Activated CD4-positive, alpha-beta T cell treated with anti-CD3 and anti-CD28 coated beads for 36 hours (primary cell): ENCODE data around the gene TMEM51. TPM values are rescaled to one million over a fixed set of nuclear protein-coding genes. Genes with fewer than 3 reads are reported as not detected.

Source experiments
- ATAC-seq: fragments of 200-7000 bp; cut with Tn5 transposase; one replicate; pipeline ENCODE4 v1.10.0; 2021; ENCODE audit warnings: mild to moderate bottlenecking, moderate library complexity
- CTCF ChIA-PET: fragments of 350-600 bp; sonication (Branson Sonifier 250); formaldehyde crosslinking; loops from one replicate; lab custom pipeline; 2021; ENCODE audit warnings: antibody characterized with exemption; lab: Charles Lee
- POLR2A ChIA-PET: fragments of 350-600 bp; sonication (Branson Sonifier 250); formaldehyde crosslinking; loops from one replicate; lab custom pipeline; 2021; ENCODE audit warnings: antibody characterized with exemption, inconsistent platforms; lab: Charles Lee
- DNase-seq: peaks from one replicate; pipeline ENCODE4 v3.0.0-alpha.2; 2020
- H3K27ac Mint-ChIP-seq: one replicate; pipeline ENCODE4 v1.8.0; 2021; ENCODE audit warnings: mixed read lengths
- H3K27me3 Mint-ChIP-seq: one replicate; pipeline ENCODE4 v1.8.0; 2021; ENCODE audit warnings: mixed read lengths
- H3K36me3 Mint-ChIP-seq: one replicate; pipeline ENCODE4 v1.8.0; 2021; ENCODE audit warnings: low read depth, mixed read lengths
- H3K4me1 Mint-ChIP-seq: one replicate; pipeline ENCODE4 v1.8.0; 2021; ENCODE audit warnings: mixed read lengths
- H3K4me3 Mint-ChIP-seq: one replicate; pipeline ENCODE4 v1.8.0; 2021; ENCODE audit warnings: mild to moderate bottlenecking, moderate library complexity, mixed read lengths
- H3K9me3 Mint-ChIP-seq: one replicate; pipeline ENCODE4 v1.8.0; 2021; ENCODE audit warnings: low read depth, mixed read lengths
- intact Hi-C, 2 experiments: fragments of 100-400 bp; cut with DNase I in 1 of 2; cut with micrococcal nuclease in 1 of 2; formaldehyde crosslinking; loops; one replicate each; pipeline versions ENCODE4 v1.14.2 to v1.15.1; 2022 to 2024; cut with DNase I, micrococcal nuclease
- total RNA-seq, 2 experiments: library from RNA; stranded (reverse); gene quantifications; one replicate each; pipeline ENCODE4 v1.2.3, GENCODE V29; 2021

Gene TMEM51
- total RNA-seq, 2 experiments from 2014 or later: 0.11 TPM; not detected in 1

GRCh38 chr1:15198684-15199083 is 45.1 kb downstream of the TMEM51 start:
- intact Hi-C loops: no loop called here
- ChIA-PET POLR2A (no interaction called here), CTCF (interaction anchor here (1.2 kb wide), 1 partner anchor 70 kb away, joined by 5 read pairs; no protein-coding TSS in a partner anchor)
- no peak overlapping the region for H3K27ac Mint-ChIP-seq
- no peaks in the 10 kb centered on the region for H3K9me3 Mint-ChIP-seq
- DNase-seq (no peak), ATAC-seq (no peak)
- H3K36me3 Mint-ChIP-seq: no peaks in the 10 kb centered on the region
- no peaks in the 10 kb centered on the region for H3K4me1 Mint-ChIP-seq
- peaks cover 2% of the 10 kb centered on the region for H3K27me3 Mint-ChIP-seq
- H3K4me3 Mint-ChIP-seq: no peak overlapping the region

- CTCF ChIA-PET: no interaction called here
Observed at GRCh38 chr1:15201221-15201620, 47.7 kb downstream of the TMEM51 start.

GRCh38 chr1:15201849-15202551 is 48.5 kb downstream of the TMEM51 start:
- no peak for DNase-seq
- Mint-ChIP-seq H3K36me3 (no peaks in the 10 kb centered on the region), H3K9me3 (no peaks in the 10 kb centered on the region), H3K27me3 (peaks cover 10% of the 10 kb centered on the region), H3K27ac (no peak overlapping the region), H3K4me1 (no peaks in the 10 kb centered on the region), H3K4me3 (no peak overlapping the region)
- CTCF ChIA-PET: interaction anchor here (0.7 kb wide), 1 partner anchor 134 kb away, joined by 3 read pairs; no protein-coding TSS in a partner anchor
- intact Hi-C loops: no loop called here
- POLR2A ChIA-PET: interaction anchor here (0.6 kb wide), 1 partner anchor 108 kb away, joined by 3 read pairs; no protein-coding TSS in a partner anchor
- no peak for ATAC-seq

More at GRCh38 chr1:15201221-15201620, 47.7 kb downstream of the TMEM51 start:
- DNase-seq (no peak), ATAC-seq (no peak)
- POLR2A ChIA-PET: no interaction called here
- no peak overlapping the region for H3K27ac Mint-ChIP-seq
- H3K4me3 Mint-ChIP-seq: no peak overlapping the region
- peaks cover 7% of the 10 kb centered on the region for H3K27me3 Mint-ChIP-seq
- H3K4me1 Mint-ChIP-seq: no peaks in the 10 kb centered on the region
- no peaks in the 10 kb centered on the region for H3K9me3 Mint-ChIP-seq
- intact Hi-C loops: no loop called here
- H3K36me3 Mint-ChIP-seq: no peaks in the 10 kb centered on the region

GRCh38 chr1:15204931-15205330 is 51.4 kb downstream of the TMEM51 start:
- intact Hi-C loops: no loop called here
- no peaks in the 10 kb centered on the region for H3K9me3 Mint-ChIP-seq
- ATAC-seq: no peak
- no peaks in the 10 kb centered on the region for H3K36me3 Mint-ChIP-seq
- ChIA-PET CTCF (no interaction called here), POLR2A (no interaction called here)
- H3K4me1 Mint-ChIP-seq: no peaks in the 10 kb centered on the region
- peaks cover 15% of the 10 kb centered on the region for H3K27me3 Mint-ChIP-seq
- H3K4me3 Mint-ChIP-seq: no peak overlapping the region
- H3K27ac Mint-ChIP-seq: no peak overlapping the region
- no peak for DNase-seq

GRCh38 chr1:15205586-15206346 is 52.2 kb downstream of the TMEM51 start:
- Mint-ChIP-seq H3K36me3 (no peaks in the 10 kb centered on the region), H3K27me3 (peaks cover 19% of the 10 kb centered on the region), H3K9me3 (no peaks in the 10 kb centered on the region), H3K4me1 (no peaks in the 10 kb centered on the region), H3K27ac (no peak overlapping the region), H3K4me3 (no peak overlapping the region)
- ChIA-PET CTCF (interaction anchor here (0.7 kb wide), 1 partner anchor 77 kb away, joined by 4 read pairs; no protein-coding TSS in a partner anchor), POLR2A (no interaction called here)
- no peak for DNase-seq
- ATAC-seq: no peak
- intact Hi-C loops: no loop called here

- no peaks in the 10 kb centered on the region for H3K36me3 Mint-ChIP-seq
- no peaks in the 10 kb centered on the region for H3K4me1 Mint-ChIP-seq
- no peaks in the 10 kb centered on the region for H3K9me3 Mint-ChIP-seq
- ATAC-seq: no peak
- peaks cover 19% of the 10 kb centered on the region for H3K27me3 Mint-ChIP-seq
- intact Hi-C loops: no loop called here
- H3K4me3 Mint-ChIP-seq: no peak overlapping the region
- DNase-seq: no peak
- POLR2A ChIA-PET: no interaction called here
- CTCF ChIA-PET: interaction anchor here (0.7 kb wide), 1 partner anchor 78 kb away, joined by 4 read pairs; no protein-coding TSS in a partner anchor
- no peak overlapping the region for H3K27ac Mint-ChIP-seq
Observed at GRCh38 chr1:15206418-15207030, 53.0 kb downstream of the TMEM51 start.

GRCh38 chr1:15207031-15207828 is 53.7 kb downstream of the TMEM51 start:
- ATAC-seq: no peak
- Mint-ChIP-seq H3K4me3 (no peak overlapping the region), H3K9me3 (no peaks in the 10 kb centered on the region), H3K4me1 (no peaks in the 10 kb centered on the region), H3K27me3 (peaks cover 21% of the 10 kb centered on the region), H3K27ac (no peak overlapping the region), H3K36me3 (no peaks in the 10 kb centered on the region)
- ChIA-PET POLR2A (no interaction called here), CTCF (no interaction called here)
- intact Hi-C loops: no loop called here
- no peak for DNase-seq

GRCh38 chr1:15207829-15208429 is 54.4 kb downstream of the TMEM51 start:
- Mint-ChIP-seq H3K4me1 (no peaks in the 10 kb centered on the region), H3K9me3 (no peaks in the 10 kb centered on the region), H3K4me3 (no peak overlapping the region), H3K36me3 (no peaks in the 10 kb centered on the region), H3K27me3 (peaks cover 28% of the 10 kb centered on the region), H3K27ac (no peak overlapping the region)
- ChIA-PET CTCF (interaction anchor here (0.9 kb wide), 1 partner anchor 79 kb away, joined by 3 read pairs; no protein-coding TSS in a partner anchor), POLR2A (no interaction called here)
- intact Hi-C loops: no loop called here
- ATAC-seq (no peak), DNase-seq (no peak)

- ChIA-PET CTCF (no interaction called here), POLR2A (no interaction called here)
- Mint-ChIP-seq H3K4me3 (no peak overlapping the region), H3K27ac (no peak overlapping the region), H3K9me3 (no peaks in the 10 kb centered on the region), H3K4me1 (no peaks in the 10 kb centered on the region), H3K27me3 (peaks cover 23% of the 10 kb centered on the region), H3K36me3 (no peaks in the 10 kb centered on the region)
- ATAC-seq (no peak), DNase-seq (no peak)
- intact Hi-C loops: no loop called here
Observed at GRCh38 chr1:15210651-15211375, 57.3 kb downstream of the TMEM51 start.

- H3K36me3 Mint-ChIP-seq: no peaks in the 10 kb centered on the region
- ChIA-PET POLR2A (no interaction called here), CTCF (interaction anchor here (1.4 kb wide), 1 partner anchor 60 kb away, joined by 3 read pairs; no protein-coding TSS in a partner anchor)
- intact Hi-C loops: no loop called here
- ATAC-seq: no peak
- peaks cover 24% of the 10 kb centered on the region for H3K27me3 Mint-ChIP-seq
- H3K4me3 Mint-ChIP-seq: no peak overlapping the region
- H3K9me3 Mint-ChIP-seq: no peaks in the 10 kb centered on the region
- no peaks in the 10 kb centered on the region for H3K4me1 Mint-ChIP-seq
- H3K27ac Mint-ChIP-seq: no peak overlapping the region
- DNase-seq: no peak
Observed at GRCh38 chr1:15211424-15211823, 57.9 kb downstream of the TMEM51 start.
